GM18519 (cell line): Measurements from ENCODE around the gene CIITA.
"Not testable (repeated sequence)": the region's sequence is repeated elsewhere in the genome, so short reads cannot be mapped to it uniquely, and the experiment has no call there.

ENCODE experiments used
- ATAC-seq: cut with Tn5 transposase; IDR thresholded peaks from one replicate; pipeline ENCODE4 v1.9.1; 2021; ENCODE audit warnings: mild to moderate bottlenecking, moderate library complexity; ENCODE audit not compliant: unreplicated experiment, low FRiP score

Gene CIITA

GRCh38 chr16:10876799-10877341, at the start of gene CIITA:
Gene CIITA, plus strand, starts transcription at chr16:10877202. Its CDS starts 129 bp downstream, at chr16:10877331.
- peak; percentile 40 for ATAC-seq

GRCh38 chr16:10827691-10828341, 49.2 kb upstream of the CIITA start:
- no peak for ATAC-seq

- no peak for ATAC-seq
Measured at GRCh38 chr16:10828851-10829366, 48.1 kb upstream of the CIITA start.

GRCh38 chr16:10829390-10830098, 47.5 kb upstream of the CIITA start:
- not testable (repeated sequence) for ATAC-seq

- ATAC-seq: not testable (repeated sequence)
Measured at GRCh38 chr16:10830240-10830639, 46.8 kb upstream of the CIITA start.

GRCh38 chr16:10831894-10832886, 44.8 kb upstream of the CIITA start:
- ATAC-seq: no peak

- ATAC-seq: no peak
Measured at GRCh38 chr16:10833271-10833670, 43.7 kb upstream of the CIITA start.

- no peak for ATAC-seq
Measured at GRCh38 chr16:10834130-10834529, 42.9 kb upstream of the CIITA start.

GRCh38 chr16:10834766-10835165, 42.2 kb upstream of the CIITA start:
- no peak for ATAC-seq

GRCh38 chr16:10835281-10835931, 41.6 kb upstream of the CIITA start:
- no peak for ATAC-seq

- ATAC-seq: no peak
Measured at GRCh38 chr16:10836174-10836853, 40.7 kb upstream of the CIITA start.

GRCh38 chr16:10838621-10839278, 38.3 kb upstream of the CIITA start:
- no peak for ATAC-seq

GRCh38 chr16:10839279-10839666, 37.7 kb upstream of the CIITA start:
- no peak for ATAC-seq

- no peak for ATAC-seq
Measured at GRCh38 chr16:10840703-10841102, 36.3 kb upstream of the CIITA start.

GRCh38 chr16:10846213-10846998, 30.6 kb upstream of the CIITA start:
- no peak for ATAC-seq

GRCh38 chr16:10847176-10847575, 29.8 kb upstream of the CIITA start:
- no peak for ATAC-seq

- no peak for ATAC-seq
Measured at GRCh38 chr16:10849736-10850477, 27.1 kb upstream of the CIITA start.
